Vagina (tissue), 2 donors: ENCODE data around the gene REXO1. TPM values are rescaled to one million over a fixed set of nuclear protein-coding genes. Genes with fewer than 3 reads are reported as not detected.

Source experiments
- DNase-seq, 2 donors: peaks; one replicate each; pipeline ENCODE4 v3.0.0-alpha.2; 2017; ENCODE audit errors: extremely low spot score in 2 of 2
- H3K27ac ChIP-seq: fragments of 200-600 bp; sonication (generic); one replicate; pipeline ENCODE4 v1.5.1; 2019
- H3K27me3 ChIP-seq: fragments of 200-600 bp; sonication (generic); one replicate; pipeline ENCODE4 v1.5.1; 2019
- H3K36me3 ChIP-seq, 2 donors: fragments of 200-600 bp; sonication (generic); one replicate each; pipeline ENCODE4 v1.5.1; 2017 to 2019
- H3K4me1 ChIP-seq: fragments of 200-600 bp; sonication (generic); one replicate; pipeline ENCODE4 v1.5.1; 2019
- H3K4me3 ChIP-seq, 2 donors: fragments of 200-600 bp; sonication (generic); 1 replicate in 1 of 2; 2 replicates in 1 of 2; pipeline ENCODE4 v1.5.1; 2016 to 2019
- H3K9me3 ChIP-seq: fragments of 200-600 bp; sonication (generic); one replicate; pipeline ENCODE4 v1.5.1; 2019
- POLR2A ChIP-seq, 2 donors: fragments of 450-650 bp; IDR thresholded peaks; one replicate each; pipeline ENCODE4 v1.6.1; 2017; ENCODE audit warnings: antibody characterized with exemption in 2 of 2, mild to moderate bottlenecking in 2 of 2, moderate library complexity in 2 of 2
- POLR2AphosphoS5 ChIP-seq, 2 donors: sonication (generic); formaldehyde crosslinking; IDR thresholded peaks; one replicate each; pipeline ENCODE4 v1.9.0; 2017; ENCODE audit warnings: antibody characterized with exemption in 2 of 2, mild to moderate bottlenecking in 2 of 2, low read depth in 1 of 2; ENCODE audit not compliant: insufficient read depth in 1 of 2
- intact Hi-C: fragments of 100-400 bp; cut with DNase I; formaldehyde crosslinking; loops from one replicate; pipeline ENCODE4 v1.15.1; 2023
- total RNA-seq: library from RNA; depleted of rRNA; stranded (reverse); fragments of >200 nt; gene quantifications from one replicate; pipeline ENCODE4 v1.2.3, GENCODE V29; 2016
- TF ChIP-seq, protein P1 (sequence below), 3 experiments: fragments of 450-650 bp in 2 of 3; fragments of 200-600 bp in 1 of 3; sonication (generic) in 1 of 3; IDR thresholded peaks; one replicate each; pipeline ENCODE4 v1.5.1; 2017 to 2019; ENCODE audit warnings: antibody characterized with exemption in 3 of 3, mild to moderate bottlenecking in 2 of 3, moderate library complexity in 2 of 3

REXO1 gene
- total RNA-seq, 1 donor from 2014 or later: 19.9 TPM

DNA sequence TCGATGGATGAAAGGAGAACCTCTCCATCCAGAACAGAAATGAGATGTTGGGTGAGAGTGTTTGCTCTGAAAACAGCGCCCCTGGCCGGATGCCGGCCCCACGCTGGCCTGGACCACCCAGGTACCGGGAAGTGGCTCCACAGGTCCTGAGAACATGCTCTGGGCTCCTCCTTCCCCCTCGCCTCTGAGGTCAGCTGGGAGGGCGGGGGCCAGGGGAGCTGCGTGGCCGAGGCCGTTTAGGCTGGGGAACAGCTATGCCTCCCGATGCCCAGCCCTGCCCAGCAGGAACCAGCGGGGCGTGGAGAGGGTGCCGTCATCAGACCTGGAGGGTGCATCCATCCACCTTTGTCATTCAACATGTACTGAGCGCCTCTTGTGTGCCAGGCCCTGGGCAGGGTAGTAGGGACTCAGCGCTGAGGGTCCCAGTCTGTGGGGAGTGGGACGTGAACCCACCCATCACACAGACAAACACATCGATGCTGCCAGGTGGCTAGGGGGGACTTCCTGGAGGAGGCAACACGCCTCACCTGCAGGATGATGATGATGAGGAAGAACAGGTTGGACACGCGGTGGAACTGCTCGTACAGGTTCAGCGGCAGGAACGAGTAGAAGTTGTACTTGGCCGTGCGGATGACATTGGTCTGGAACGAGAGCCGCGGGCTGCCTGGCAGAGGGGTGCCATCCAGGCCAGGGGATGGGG, 40.4 kb downstream of the REXO1 start:
- no peak overlapping the region for H3K27ac ChIP-seq
- TF ChIP-seq, protein P1, sequence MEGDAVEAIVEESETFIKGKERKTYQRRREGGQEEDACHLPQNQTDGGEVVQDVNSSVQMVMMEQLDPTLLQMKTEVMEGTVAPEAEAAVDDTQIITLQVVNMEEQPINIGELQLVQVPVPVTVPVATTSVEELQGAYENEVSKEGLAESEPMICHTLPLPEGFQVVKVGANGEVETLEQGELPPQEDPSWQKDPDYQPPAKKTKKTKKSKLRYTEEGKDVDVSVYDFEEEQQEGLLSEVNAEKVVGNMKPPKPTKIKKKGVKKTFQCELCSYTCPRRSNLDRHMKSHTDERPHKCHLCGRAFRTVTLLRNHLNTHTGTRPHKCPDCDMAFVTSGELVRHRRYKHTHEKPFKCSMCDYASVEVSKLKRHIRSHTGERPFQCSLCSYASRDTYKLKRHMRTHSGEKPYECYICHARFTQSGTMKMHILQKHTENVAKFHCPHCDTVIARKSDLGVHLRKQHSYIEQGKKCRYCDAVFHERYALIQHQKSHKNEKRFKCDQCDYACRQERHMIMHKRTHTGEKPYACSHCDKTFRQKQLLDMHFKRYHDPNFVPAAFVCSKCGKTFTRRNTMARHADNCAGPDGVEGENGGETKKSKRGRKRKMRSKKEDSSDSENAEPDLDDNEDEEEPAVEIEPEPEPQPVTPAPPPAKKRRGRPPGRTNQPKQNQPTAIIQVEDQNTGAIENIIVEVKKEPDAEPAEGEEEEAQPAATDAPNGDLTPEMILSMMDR (IDR thresholded peaks at IDR 0.05): no peak
- TF ChIP-seq POLR2A (IDR thresholded peaks at IDR 0.05) (no peak), POLR2AphosphoS5 (IDR thresholded peaks at IDR 0.05; ENCODE audit: insufficient read depth in 1 of 2, low read depth in 1 of 2) (peak in 1 of 2 donors; percentile 45)
- H3K4me3 ChIP-seq: no peak overlapping the region
- H3K36me3 ChIP-seq: no peaks in the 10 kb centered on the region
- H3K9me3 ChIP-seq: no peaks in the 10 kb centered on the region
- no peak for DNase-seq
- H3K4me1 ChIP-seq: peaks cover 18% of the 10 kb centered on the region
- no peaks in the 10 kb centered on the region for H3K27me3 ChIP-seq
- intact Hi-C loops: no loop called here

DNA sequence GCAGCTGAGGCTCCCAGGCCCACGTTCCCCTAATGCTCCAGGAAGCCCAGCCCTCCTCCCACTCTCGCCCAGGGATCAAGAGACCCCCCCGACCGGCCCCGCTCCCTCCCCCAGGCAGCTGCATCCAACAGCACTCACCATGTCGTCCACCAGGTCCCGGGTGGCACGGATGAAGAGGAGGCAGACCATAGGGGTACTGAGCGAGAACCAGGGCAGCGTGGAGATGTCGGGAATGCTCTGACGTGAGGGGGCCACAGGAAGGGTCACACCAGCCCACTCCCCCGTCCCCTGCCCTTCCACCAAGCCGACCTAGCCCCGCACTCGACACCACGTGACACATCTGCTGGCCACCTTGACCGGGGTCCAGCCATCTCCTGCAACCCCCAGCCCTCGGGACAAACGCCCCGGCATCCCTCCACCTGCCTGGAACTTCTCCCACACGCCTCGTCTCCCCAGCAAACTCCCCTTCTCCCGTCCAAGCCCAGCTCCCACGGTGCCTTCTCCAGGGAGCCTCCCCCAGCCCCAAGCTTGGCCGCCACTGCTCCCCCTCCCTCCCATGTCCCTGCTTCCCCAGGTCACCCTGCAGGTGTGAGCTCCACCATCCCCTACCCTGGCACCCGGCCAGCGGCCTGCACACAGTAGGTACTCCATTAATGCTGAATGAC, 41.1 kb downstream of the REXO1 start:
- Histone ChIP-seq H3K9me3 (no peaks in the 10 kb centered on the region), H3K27me3 (no peaks in the 10 kb centered on the region), H3K4me1 (peaks cover 16% of the 10 kb centered on the region), H3K4me3 (no peak overlapping the region), H3K27ac (no peak overlapping the region), H3K36me3 (no peaks in the 10 kb centered on the region)
- intact Hi-C loops: no loop called here
- no peak for DNase-seq
- TF ChIP-seq POLR2AphosphoS5 (IDR thresholded peaks at IDR 0.05; ENCODE audit: insufficient read depth in 1 of 2, low read depth in 1 of 2) (no peak), POLR2A (IDR thresholded peaks at IDR 0.05) (no peak)
- TF ChIP-seq, protein P1 (IDR thresholded peaks at IDR 0.05): no peak

DNA sequence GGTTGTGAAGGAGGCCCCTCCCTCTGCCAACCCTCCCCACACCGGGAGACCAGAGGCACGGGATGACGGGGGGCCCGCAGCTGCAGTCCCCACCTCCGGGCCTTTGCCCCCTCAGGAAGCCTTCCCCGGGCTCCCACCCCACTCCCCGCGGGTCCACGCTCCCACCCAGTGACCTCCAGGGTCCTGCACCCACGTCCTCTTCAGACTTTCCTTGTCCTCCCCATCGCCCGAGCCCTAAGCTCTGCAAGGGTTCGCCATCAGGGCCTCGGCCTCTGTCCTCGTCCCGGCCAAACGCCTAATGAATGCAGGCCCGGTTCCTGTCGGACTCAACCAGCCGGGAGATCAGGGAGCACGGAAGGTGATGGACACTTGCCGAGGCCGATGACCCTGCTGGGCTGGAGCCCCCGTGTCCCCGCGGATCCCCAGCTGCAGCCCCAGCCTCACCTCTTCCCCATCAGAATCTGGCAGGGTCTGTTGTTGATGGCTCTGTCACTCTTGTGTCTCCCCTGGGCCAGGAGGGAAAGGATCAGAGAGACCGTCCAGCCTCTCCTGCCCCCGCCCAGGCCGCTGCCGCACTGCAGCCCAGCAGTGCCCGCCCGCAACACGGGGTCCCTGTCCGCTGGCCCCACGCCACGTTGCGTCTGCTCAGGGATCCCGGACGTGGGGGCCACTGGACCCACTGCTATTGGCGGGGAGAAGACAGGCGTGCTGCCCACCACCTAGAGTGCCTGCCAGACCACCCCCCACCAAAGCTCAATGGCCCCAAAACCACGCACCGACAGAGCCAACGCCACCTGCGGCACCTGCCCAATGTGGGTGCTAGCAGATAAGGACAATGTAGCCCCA, 41.9 kb downstream of the REXO1 start:
- TF ChIP-seq, protein P1 (IDR thresholded peaks at IDR 0.05): no peak
- no peak for TF ChIP-seq POLR2AphosphoS5 (IDR thresholded peaks at IDR 0.05; ENCODE audit: insufficient read depth in 1 of 2, low read depth in 1 of 2)
- TF ChIP-seq POLR2A (IDR thresholded peaks at IDR 0.05): no peak

DNA sequence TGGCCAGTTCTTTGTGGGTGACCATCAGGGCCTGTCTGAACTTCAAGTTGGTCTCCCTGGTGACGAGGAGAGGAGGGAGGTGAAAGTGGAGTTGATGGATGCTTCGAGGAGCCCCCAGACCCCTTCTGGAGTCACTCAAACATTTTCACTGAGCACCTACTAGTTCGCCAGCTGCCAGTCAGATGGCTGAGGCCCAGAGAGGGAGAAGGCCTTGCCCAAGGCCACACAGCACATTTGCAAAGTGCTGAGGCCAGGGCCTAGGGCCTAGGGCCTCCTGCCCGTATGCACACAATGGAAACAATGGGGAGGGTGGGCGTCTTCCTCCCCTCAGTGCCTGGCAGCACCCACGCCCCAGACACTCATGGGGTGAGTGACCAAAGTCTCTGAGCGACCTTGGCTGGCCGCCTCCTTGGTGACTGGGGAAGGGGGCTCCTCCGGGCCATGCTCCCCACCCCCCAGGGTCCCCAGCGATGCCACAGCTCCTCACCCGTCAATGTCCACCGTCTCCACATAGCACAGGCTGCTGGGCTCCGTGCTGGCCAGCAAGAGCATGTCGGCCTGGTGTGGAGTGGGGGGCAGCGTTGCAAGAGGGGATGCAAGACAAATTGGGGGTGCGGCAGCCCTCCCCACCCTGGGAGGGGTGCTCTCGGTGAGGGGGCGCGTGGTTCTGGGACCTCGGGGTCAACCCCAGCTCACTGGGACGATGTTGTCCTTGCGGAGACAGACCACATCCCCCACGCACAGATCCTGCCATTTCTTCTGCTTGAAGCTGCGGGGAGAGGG, 42.7 kb downstream of the REXO1 start:
- DNase-seq: no peak
- no peaks in the 10 kb centered on the region for H3K36me3 ChIP-seq
- no peaks in the 10 kb centered on the region for H3K27me3 ChIP-seq
- no peak for TF ChIP-seq POLR2A (IDR thresholded peaks at IDR 0.05)
- TF ChIP-seq, protein P1 (IDR thresholded peaks at IDR 0.05): no peak
- no peak for TF ChIP-seq POLR2AphosphoS5 (IDR thresholded peaks at IDR 0.05; ENCODE audit: insufficient read depth in 1 of 2, low read depth in 1 of 2)
- H3K4me1 ChIP-seq: peaks cover under 1% of the 10 kb centered on the region
- no peak overlapping the region for H3K27ac ChIP-seq
- H3K4me3 ChIP-seq: no peak overlapping the region
- no peaks in the 10 kb centered on the region for H3K9me3 ChIP-seq
- intact Hi-C loops: no loop called here

More for the DNA sequence above, 41.9 kb downstream of the REXO1 start:
- Histone ChIP-seq H3K9me3 (no peaks in the 10 kb centered on the region), H3K4me1 (peaks cover 9% of the 10 kb centered on the region), H3K27me3 (no peaks in the 10 kb centered on the region), H3K27ac (no peak overlapping the region), H3K4me3 (no peak overlapping the region), H3K36me3 (no peaks in the 10 kb centered on the region)
- no peak for DNase-seq
- intact Hi-C loops: no loop called here
